H1 (cell line): Measurements from ENCODE around the gene SHC3. TPM values are rescaled to one million over a fixed set of nuclear protein-coding genes. Genes with fewer than 3 reads are reported as not detected.

Experiments used
- CTCF ChIA-PET: fragments of 300-600 bp; sonication (Branson Sonifier 250); formaldehyde crosslinking; loops from one replicate; lab custom pipeline; 2021; ENCODE audit not compliant: partially characterized antibody; lab: Charles Lee
- POLR2A ChIA-PET: fragments of 300-600 bp; sonication (Branson Sonifier 250); formaldehyde crosslinking; loops from one replicate; lab custom pipeline; 2021; ENCODE audit warnings: inconsistent platforms; ENCODE audit not compliant: partially characterized antibody; lab: Charles Lee
- DNase-seq, 2 experiments: peaks; one replicate each; pipeline versions ENCODE4 v3.0.0 to v3.0.0-alpha.2; 2010 to 2022; ENCODE audit warnings: low spot score in 2 of 2, low read depth in 1 of 2, mixed read lengths in 1 of 2
- FAIRE-seq: peaks from 2 replicates; lab custom pipeline; 2011; peaks lifted over from hg19 to GRCh38; lab: Jason Lieb, UNC
- H2AFZ ChIP-seq: 2 replicates; pipeline ENCODE4 v1.8.1; 2012; ENCODE audit warnings: low read length, inconsistent platforms
- H2AK5ac ChIP-seq: 2 replicates; pipeline ENCODE4 v1.6.1; 2013; ENCODE audit warnings: low read depth, low read length
- H2BK120ac ChIP-seq: replicated peaks from 2 replicates; pipeline ENCODE3; 2013; ENCODE audit warnings: low read depth, low read length, inconsistent platforms
- H2BK12ac ChIP-seq: 2 replicates; pipeline ENCODE4 v1.6.1; 2013; ENCODE audit warnings: low read depth, low read length
- H2BK15ac ChIP-seq: 2 replicates; pipeline ENCODE4 v1.6.1; 2013; ENCODE audit warnings: low read length
- H2BK20ac ChIP-seq: 2 replicates; pipeline ENCODE4 v1.6.1; 2013; ENCODE audit warnings: low read length
- H2BK5ac ChIP-seq: 2 replicates; pipeline ENCODE4 v1.6.1; 2013; ENCODE audit warnings: low read depth, low read length
- H3K14ac ChIP-seq: 2 replicates; pipeline ENCODE4 v1.6.1; 2013; ENCODE audit warnings: inconsistent platforms; ENCODE audit not compliant: insufficient read length
- H3K18ac ChIP-seq: 2 replicates; pipeline ENCODE4 v1.6.1; 2013; ENCODE audit warnings: low read length; ENCODE audit errors: extremely low read depth
- H3K23ac ChIP-seq: 2 replicates; pipeline ENCODE4 v1.6.1; 2013; ENCODE audit warnings: inconsistent platforms; ENCODE audit not compliant: insufficient read length
- H3K23me2 ChIP-seq: 2 replicates; pipeline ENCODE4 v1.6.1; 2013; ENCODE audit warnings: low read depth, low read length
- H3K27ac ChIP-seq: 2 replicates; pipeline ENCODE4 v1.6.1; 2011; ENCODE audit warnings: low read depth, low read length, inconsistent platforms
- H3K27me3 ChIP-seq, 4 experiments: replicated peaks in 1 of 4; 1 replicate in 1 of 4; 2 replicates in 3 of 4; pipeline versions ENCODE4 v1.6.1 to v1.8.1; 2011 to 2013; ENCODE audit warnings: low read length in 3 of 4, mild to moderate bottlenecking in 3 of 4, inconsistent platforms in 2 of 4, mixed read lengths in 2 of 4, moderate library complexity in 1 of 4; ENCODE audit not compliant: control insufficient read depth in 3 of 4, insufficient read depth in 3 of 4; ENCODE audit errors: extremely low read depth in 1 of 4
- H3K36me3 ChIP-seq, 4 experiments: 2 replicates each; pipeline versions ENCODE4 v1.6.1 to v1.8.1; 2011 to 2013; ENCODE audit warnings: mild to moderate bottlenecking in 4 of 4, low read length in 3 of 4, moderate library complexity in 2 of 4, control low read depth in 1 of 4, inconsistent platforms in 1 of 4; ENCODE audit not compliant: insufficient read depth in 4 of 4, control insufficient read depth in 2 of 4
- H3K4ac ChIP-seq: replicated peaks from 2 replicates; pipeline ENCODE3; 2013; ENCODE audit warnings: low read length, low read depth, mixed read lengths, inconsistent platforms; ENCODE audit not compliant: insufficient read length
- H3K4me1 ChIP-seq, 4 experiments: replicated peaks in 1 of 4; 1 replicate in 1 of 4; 2 replicates in 3 of 4; pipeline versions ENCODE4 v1.6.1 to v1.8.1; 2011 to 2013; ENCODE audit warnings: low read length in 3 of 4, inconsistent platforms in 2 of 4, mixed read lengths in 1 of 4; ENCODE audit not compliant: insufficient read depth in 4 of 4, control insufficient read depth in 3 of 4
- H3K4me2 ChIP-seq, 2 experiments: 2 replicates each; pipeline versions ENCODE4 v1.6.1 to v1.8.1; 2011 to 2013; ENCODE audit warnings: low read depth in 2 of 2, low read length in 2 of 2, control low read depth in 1 of 2, inconsistent platforms in 1 of 2, mild to moderate bottlenecking in 1 of 2; ENCODE audit not compliant: insufficient read depth in 1 of 2
- H3K4me3 ChIP-seq, 4 experiments: fragments of 200-600, 300-600 bp in 1 of 4; sonication (generic), shearing (Covaris generic), sonication (Bioruptor Twin) in 1 of 4; 2 replicates each; pipeline versions ENCODE4 v1.5.1 to v1.8.1; 2011 to 2016; ENCODE audit warnings: low read length in 4 of 4, low read depth in 3 of 4, control low read depth in 2 of 4, inconsistent platforms in 2 of 4, mild to moderate bottlenecking in 2 of 4, mixed read lengths in 1 of 4, moderate library complexity in 1 of 4; ENCODE audit not compliant: insufficient read depth in 2 of 4; ENCODE audit errors: extremely low read depth in 1 of 4
- H3K56ac ChIP-seq: replicated peaks from 2 replicates; pipeline ENCODE3; 2013; ENCODE audit warnings: low read depth, mild to moderate bottlenecking, mixed read lengths, low read length, inconsistent platforms; ENCODE audit not compliant: insufficient read length
- H3K79me1 ChIP-seq: 2 replicates; pipeline ENCODE4 v1.6.1; 2013; ENCODE audit warnings: low read depth, low read length, control low read depth
- H3K79me2 ChIP-seq, 2 experiments: 2 replicates each; pipeline versions ENCODE4 v1.6.1 to v1.8.1; 2012 to 2013; ENCODE audit warnings: low read length in 2 of 2, mild to moderate bottlenecking in 2 of 2, inconsistent platforms in 1 of 2; ENCODE audit not compliant: insufficient read depth in 2 of 2, control insufficient read depth in 1 of 2
- H3K9ac ChIP-seq, 4 experiments: replicated peaks in 1 of 4; 1 replicate in 1 of 4; 2 replicates in 3 of 4; pipeline versions ENCODE4 v1.6.1 to v1.8.1; 2011 to 2013; ENCODE audit warnings: low read depth in 3 of 4, low read length in 3 of 4, control low read depth in 2 of 4, mild to moderate bottlenecking in 2 of 4, moderate library complexity in 2 of 4, inconsistent platforms in 1 of 4; ENCODE audit errors: extremely low read depth in 1 of 4
- H3K9me3 ChIP-seq, 2 experiments: 2 replicates each; pipeline versions ENCODE4 v1.6.1 to v1.8.1; 2012 to 2013; ENCODE audit warnings: mild to moderate bottlenecking in 2 of 2, moderate library complexity in 2 of 2, control low read depth in 1 of 2, inconsistent platforms in 1 of 2, low read depth in 1 of 2, low read length in 1 of 2, mixed read lengths in 1 of 2; ENCODE audit not compliant: insufficient read depth in 2 of 2
- H4K20me1 ChIP-seq, 2 experiments: replicated peaks in 1 of 2; 2 replicates each; pipeline versions ENCODE3 to v1.8.1; 2011 to 2013; ENCODE audit warnings: inconsistent platforms in 2 of 2, low read length in 2 of 2, mild to moderate bottlenecking in 1 of 2; ENCODE audit not compliant: insufficient read depth in 2 of 2, control insufficient read depth in 1 of 2
- H4K5ac ChIP-seq: 2 replicates; pipeline ENCODE4 v1.6.1; 2013; ENCODE audit warnings: low read length, low read depth, mixed read lengths, inconsistent platforms; ENCODE audit not compliant: insufficient read length
- H4K8ac ChIP-seq: 2 replicates; pipeline ENCODE4 v1.8.0; 2013; ENCODE audit warnings: mild to moderate bottlenecking, moderate library complexity, low read length, inconsistent platforms; ENCODE audit not compliant: insufficient read depth; ENCODE audit errors: extremely low read depth
- H4K91ac ChIP-seq: replicated peaks from 2 replicates; pipeline ENCODE3; 2013; ENCODE audit warnings: low read length, mixed read lengths, inconsistent platforms; ENCODE audit not compliant: insufficient read length
- ASH2L ChIP-seq: fragments of 200-600, 300-600 bp; sonication (generic); IDR thresholded peaks from one replicate; pipeline ENCODE4 v1.7.1; 2017; ENCODE audit warnings: low read length
- BRCA1 ChIP-seq: IDR thresholded peaks from 2 replicates; pipeline ENCODE4 v1.6.1; 2012; ENCODE audit warnings: low read depth, low read length, improper control_type of control experiment
- CEBPB ChIP-seq: IDR thresholded peaks from 2 replicates; pipeline ENCODE4 v1.6.1; 2012; ENCODE audit warnings: low read depth, low read length
- GABPA ChIP-seq: IDR thresholded peaks from 2 replicates; pipeline ENCODE4 v1.6.1; 2011; ENCODE audit warnings: mild to moderate bottlenecking, low read length, moderate library complexity, borderline replicate concordance; ENCODE audit not compliant: insufficient read depth
- JUN ChIP-seq: IDR thresholded peaks from 2 replicates; pipeline ENCODE4 v1.6.1; 2011; ENCODE audit warnings: low read depth, mild to moderate bottlenecking, improper control_type of control experiment, low read length
- KDM1A ChIP-seq: fragments of 200-600, 300-600 bp; sonication (generic); IDR thresholded peaks from 2 replicates; pipeline ENCODE4 v1.7.1; 2016; ENCODE audit warnings: mild to moderate bottlenecking, low read length, borderline replicate concordance
- NANOG ChIP-seq: IDR thresholded peaks from 2 replicates; pipeline ENCODE4 v1.6.1; 2011; ENCODE audit warnings: low read length, low read depth, mild to moderate bottlenecking, inconsistent platforms; ENCODE audit not compliant: insufficient read depth, poor library complexity, severe bottlenecking
- RXRA ChIP-seq: IDR thresholded peaks from 2 replicates; pipeline ENCODE4 v1.6.1; 2011; ENCODE audit warnings: low read depth, mild to moderate bottlenecking, low read length, moderate library complexity; ENCODE audit not compliant: insufficient read depth
- SP4 ChIP-seq: IDR thresholded peaks from 2 replicates; pipeline ENCODE4 v1.6.1; 2012; ENCODE audit warnings: low read length, inconsistent platforms
- SRF ChIP-seq: IDR thresholded peaks from 2 replicates; pipeline ENCODE4 v1.6.1; 2011; ENCODE audit warnings: mild to moderate bottlenecking, low read depth, low read length, moderate library complexity
- TBP ChIP-seq: IDR thresholded peaks from 2 replicates; pipeline ENCODE4 v1.6.1; 2011; ENCODE audit warnings: low read depth, low read length, improper control_type of control experiment
- WGBS, 2 experiments: shearing (Covaris generic) in 1 of 2; methylation state at CpG; one replicate each; pipeline versions ENCODE4 v1.1.6 to v1.1.7; 2013 to 2015; ENCODE audit warnings: low lambda C conversion rate in 2 of 2, mixed read lengths in 2 of 2, inconsistent platforms in 1 of 2, low coverage in 1 of 2, missing lambda C conversion rate in 1 of 2; ENCODE audit not compliant: insufficient replicate concordance in 2 of 2, insufficient coverage in 1 of 2, insufficient read length in 1 of 2; ENCODE audit errors: extremely low coverage in 1 of 2, missing lambda C conversion rate in 1 of 2; 5-methylcytosine and 5-hydroxymethylcytosine counted together
- polyA plus RNA-seq, 7 experiments: library from polyadenylated mRNA; depleted of rRNA in 3 of 7; stranded (reverse) in 5 of 7; unstranded in 2 of 7; fragments of >200 nt in 5 of 7; fragments of 200-250 nt in 2 of 7; gene quantifications; 1 replicate in 5 of 7; 2 replicates in 1 of 7; 4 replicates in 1 of 7; pipeline versions ENCODE4 v1.2.1 to v1.2.3, GENCODE V29; 2011 to 2013; ENCODE audit warnings: missing spikeins in 2 of 7, mixed read lengths in 2 of 7
- total RNA-seq: library from RNA; stranded (reverse); fragmentation: NEBNext Ultra II Directional; extraction: Animal tissue kit (Norgen Biotek cat#: 25700); gene quantifications from 2 replicates; pipeline ENCODE4 v1.2.1, GENCODE V29; 2021

SHC3 gene
- total and polyA plus RNA-seq, 2 of the 8 experiments (the other 6 are each of a cell fraction or from before 2014, with no cell fraction given), result 1.4 to 7.1 TPM

DNA sequence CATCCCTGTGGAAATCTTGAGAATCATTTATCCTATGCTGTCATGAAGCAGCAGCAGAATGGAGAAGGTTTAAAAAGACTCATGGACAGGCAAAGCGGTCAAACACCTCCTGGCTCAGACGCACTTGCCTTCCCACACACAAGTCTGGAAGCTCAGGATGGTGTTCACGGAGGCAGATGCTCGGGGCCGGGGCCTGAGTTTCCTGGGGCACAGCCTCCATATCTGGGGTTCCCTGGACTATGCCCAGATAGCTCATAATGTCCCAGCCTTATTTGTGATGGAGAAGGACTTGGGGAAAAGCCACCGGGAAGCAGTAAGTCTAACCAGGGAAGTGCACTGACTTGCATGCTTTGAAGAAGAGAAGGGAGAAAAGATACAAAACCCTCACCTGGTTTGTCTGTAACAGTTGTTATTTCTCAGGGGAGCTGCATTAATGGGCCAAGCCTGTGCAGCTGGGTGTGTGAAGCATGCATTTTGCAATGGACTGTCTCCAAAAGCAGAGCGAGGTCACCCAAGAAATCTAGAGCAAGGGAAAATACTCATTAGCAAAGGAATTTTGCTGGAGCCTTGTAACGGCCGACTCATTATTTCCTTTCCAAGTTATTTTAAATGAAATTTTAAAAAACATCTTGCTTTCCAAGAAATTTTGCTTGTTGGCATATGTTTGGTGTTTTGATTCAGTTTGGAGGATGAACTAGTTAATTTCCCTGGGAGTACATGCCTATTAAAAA, 184.0 kb downstream of the SHC3 start:
- no peak for DNase-seq
- H2BK120ac ChIP-seq, result no peak overlapping the region
- H3K4me3 ChIP-seq, result no peak overlapping the region
- no peak for TF ChIP-seq TBP
- TF ChIP-seq SP4, result no peak
- TF ChIP-seq KDM1A, result no peak
- no peak for TF ChIP-seq NANOG
- no peak for TF ChIP-seq CEBPB
- no peak for TF ChIP-seq BRCA1
- TF ChIP-seq SRF, result no peak
- TF ChIP-seq JUN, result no peak
- no peak for TF ChIP-seq ASH2L
- no peak for TF ChIP-seq RXRA
- no peak for TF ChIP-seq GABPA

More for the DNA sequence above, 184.0 kb downstream of the SHC3 start:
- Histone ChIP-seq H2AK5ac (no peak overlapping the region), H3K23ac (no peak overlapping the region), H3K79me1 (no peaks in the 10 kb centered on the region), H3K18ac (no peak overlapping the region), H2BK20ac (no peak overlapping the region), H3K27me3 (peaks cover 0 to 2% (median 1%) of the 10 kb centered on the region in 4 experiments; a peak in 2 of 7 replicates), H3K4ac (no peak overlapping the region), H2BK12ac (no peak overlapping the region), H4K5ac (no peak overlapping the region), H3K4me2 (no peak overlapping the region), H3K79me2 (0 out of 4 replicates have a peak, but pooled peaks cover 0 to 4% of the 10 kb centered on the region in 2 experiments), H4K91ac (no peak overlapping the region), H3K56ac (no peak overlapping the region), H3K9me3 (no peaks in the 10 kb centered on the region), H2BK15ac (no peak overlapping the region), H3K9ac (no peak overlapping the region), H4K8ac (no peak overlapping the region), H4K20me1 (peaks cover 3 to 4% of the 10 kb centered on the region in 2 experiments), H3K36me3 (no peaks in the 10 kb centered on the region; a peak in 1 of 8 replicates), H3K4me1 (peaks cover 5 to 10% (median 5%) of the 10 kb centered on the region in 4 experiments; a peak in 6 of 7 replicates), H2BK5ac (no peak overlapping the region), H2AFZ (no peak overlapping the region), H3K23me2 (peaks cover 12% of the 10 kb centered on the region), H3K27ac (no peak overlapping the region), H3K14ac (no peak overlapping the region)
- CTCF ChIA-PET, result interaction anchor here (1.2 kb wide), 1 partner anchor 14 kb away, joined by 3 read pairs; no protein-coding TSS in a partner anchor
- 87% methylated on average over 9 of the region's 9 CpGs; no CpG with 5 or more reads in 1 of the 2 experiments for whole genome bisulfite sequencing, 2 experiments
- POLR2A ChIA-PET, result interaction anchor here (1.9 kb wide), 1 partner anchor 10 kb away, joined by 4 read pairs; no protein-coding TSS in a partner anchor
- no peak for FAIRE-seq
